ENCODE results near the gene METTL25B.

The METTL25B gene

GRCh38 chr1:156740237-156740740 lies 12.0 kb downstream of the METTL25B start:
- Histone ChIP-seq H3K27me3 (ENCODE audit: control insufficient read depth, low read length) (no peaks in the 10 kb centered on the region), H3K9me3 (ENCODE audit: control insufficient read depth, insufficient read depth, low read length) (no peaks in the 10 kb centered on the region), H3F3A (ENCODE audit: control insufficient read depth, insufficient read depth) (peaks cover 27% of the 10 kb centered on the region), H3K79me2 (ENCODE audit: control insufficient read depth, low read length) (peaks cover 34% of the 10 kb centered on the region), H3K4me2 (ENCODE audit: low read length) (peak overlapping the region; percentile 83), H3K36me3 (ENCODE audit: control insufficient read depth, low read length) (peaks cover 89% of the 10 kb centered on the region), H3K4me3 (ENCODE audit: low read length) (peak overlapping the region; percentile 85), H3K27ac (ENCODE audit: low read depth, low read length) (peak overlapping the region; percentile 60), H3K4me1 (ENCODE audit: control insufficient read depth, low read length) (peaks cover 25% of the 10 kb centered on the region), H4K20me1 (ENCODE audit: control insufficient read depth, insufficient read depth, low read depth, low read length) (no peaks in the 10 kb centered on the region), H3K9me2 (replicated peaks; ENCODE audit: control insufficient read depth, low read length) (no peaks in the 10 kb centered on the region)
- TF ChIP-seq CTCF (IDR thresholded peaks at IDR 0.05; ENCODE audit: low read depth, low read length, poor library complexity, severe bottlenecking) = no peak
- no peak for TF ChIP-seq EZH2phosphoT487 (IDR thresholded peaks at IDR 0.05; ENCODE audit: borderline replicate concordance, low read length)

- H3K4me1 ChIP-seq (ENCODE audit: control insufficient read depth, low read length) = peaks cover 29% of the 10 kb centered on the region
- TF ChIP-seq EZH2phosphoT487 (IDR thresholded peaks at IDR 0.05; ENCODE audit: borderline replicate concordance, low read length) = no peak
- TF ChIP-seq CTCF (IDR thresholded peaks at IDR 0.05; ENCODE audit: low read depth, low read length, poor library complexity, severe bottlenecking) = no peak
- peak within 1 kb of the TSS; percentile 60 for H3K27ac ChIP-seq (ENCODE audit: low read depth, low read length)
- peaks cover 40% of the 10 kb centered on the region for H3K79me2 ChIP-seq (ENCODE audit: control insufficient read depth, low read length)
- no peaks in the 10 kb centered on the region for H3K9me3 ChIP-seq (ENCODE audit: control insufficient read depth, insufficient read depth, low read length)
- H3K36me3 ChIP-seq (ENCODE audit: control insufficient read depth, low read length) = peaks cover 91% of the 10 kb centered on the region
- peak within 1 kb of the TSS; percentile 83 for H3K4me2 ChIP-seq (ENCODE audit: low read length)
- no peaks in the 10 kb centered on the region for H4K20me1 ChIP-seq (ENCODE audit: control insufficient read depth, insufficient read depth, low read depth, low read length)
- H3K4me3 ChIP-seq (ENCODE audit: low read length) = peak within 1 kb of the TSS; percentile 85
- H3K27me3 ChIP-seq (ENCODE audit: control insufficient read depth, low read length) = no peaks in the 10 kb centered on the region
- H3K9me2 ChIP-seq (replicated peaks; ENCODE audit: control insufficient read depth, low read length) = no peaks in the 10 kb centered on the region
- peaks cover 27% of the 10 kb centered on the region for H3F3A ChIP-seq (ENCODE audit: control insufficient read depth, insufficient read depth)
These were observed 12.6 kb downstream of the METTL25B start, which contains the start of gene MRPL24 for GRCh38 chr1:156740741-156741480. Gene MRPL24, minus strand, starts transcription at chr1:156741088. Its CDS starts 2,384 bp downstream, at chr1:156738704.

GRCh38 chr1:156741481-156741983 lies 13.3 kb downstream of the METTL25B start:
- Histone ChIP-seq H3K79me2 (ENCODE audit: control insufficient read depth, low read length) (peaks cover 46% of the 10 kb centered on the region), H4K20me1 (ENCODE audit: control insufficient read depth, insufficient read depth, low read depth, low read length) (0 out of 2 replicates have a peak, but pooled peaks cover 4% of the 10 kb centered on the region), H3K4me1 (ENCODE audit: control insufficient read depth, low read length) (peaks cover 35% of the 10 kb centered on the region), H3K27ac (ENCODE audit: low read depth, low read length) (peak overlapping the region; percentile 60), H3K27me3 (ENCODE audit: control insufficient read depth, low read length) (no peaks in the 10 kb centered on the region), H3K9me3 (ENCODE audit: control insufficient read depth, insufficient read depth, low read length) (no peaks in the 10 kb centered on the region), H3K4me3 (ENCODE audit: low read length) (peak overlapping the region; percentile 85), H3F3A (ENCODE audit: control insufficient read depth, insufficient read depth) (peaks cover 30% of the 10 kb centered on the region), H3K4me2 (ENCODE audit: low read length) (peak overlapping the region; percentile 83), H3K36me3 (ENCODE audit: control insufficient read depth, low read length) (peaks cover 91% of the 10 kb centered on the region), H3K9me2 (replicated peaks; ENCODE audit: control insufficient read depth, low read length) (no peaks in the 10 kb centered on the region)
- no peak for TF ChIP-seq EZH2phosphoT487 (IDR thresholded peaks at IDR 0.05; ENCODE audit: borderline replicate concordance, low read length)
- TF ChIP-seq CTCF (IDR thresholded peaks at IDR 0.05; ENCODE audit: low read depth, low read length, poor library complexity, severe bottlenecking) = no peak
